AG04449 (cell line): ENCODE results near the gene ANKRD11.

ENCODE experiments used
- CTCF ChIA-PET: fragments of 350-600 bp; formaldehyde crosslinking; extraction: SDS; loops from one replicate; lab custom pipeline; 2021; ENCODE audit warnings: antibody characterized with exemption; lab: Yijun Ruan, JAX
- POLR2A ChIA-PET: fragments of 400-600, 350-600 bp; formaldehyde crosslinking; extraction: SDS; loops from one replicate; lab custom pipeline; 2020; ENCODE audit warnings: antibody characterized with exemption, inconsistent platforms; lab: Yijun Ruan, JAX
- DNase-seq: peaks from one replicate; pipeline ENCODE4 v3.0.0-alpha.2; 2010; ENCODE audit warnings: low read depth, low spot score
- H3K4me3 ChIP-seq: 2 replicates; pipeline ENCODE4 v1.5.1; 2011; ENCODE audit warnings: low read depth, mild to moderate bottlenecking, control low read depth, low read length
- TF ChIP-seq, protein P1 (sequence below): IDR thresholded peaks from one replicate; pipeline ENCODE4 v1.5.1; 2011; ENCODE audit warnings: mild to moderate bottlenecking, moderate library complexity, low read length, control low read depth, inconsistent platforms; ENCODE audit not compliant: insufficient read depth; ENCODE audit errors: missing control alignments

The ANKRD11 gene

DNA sequence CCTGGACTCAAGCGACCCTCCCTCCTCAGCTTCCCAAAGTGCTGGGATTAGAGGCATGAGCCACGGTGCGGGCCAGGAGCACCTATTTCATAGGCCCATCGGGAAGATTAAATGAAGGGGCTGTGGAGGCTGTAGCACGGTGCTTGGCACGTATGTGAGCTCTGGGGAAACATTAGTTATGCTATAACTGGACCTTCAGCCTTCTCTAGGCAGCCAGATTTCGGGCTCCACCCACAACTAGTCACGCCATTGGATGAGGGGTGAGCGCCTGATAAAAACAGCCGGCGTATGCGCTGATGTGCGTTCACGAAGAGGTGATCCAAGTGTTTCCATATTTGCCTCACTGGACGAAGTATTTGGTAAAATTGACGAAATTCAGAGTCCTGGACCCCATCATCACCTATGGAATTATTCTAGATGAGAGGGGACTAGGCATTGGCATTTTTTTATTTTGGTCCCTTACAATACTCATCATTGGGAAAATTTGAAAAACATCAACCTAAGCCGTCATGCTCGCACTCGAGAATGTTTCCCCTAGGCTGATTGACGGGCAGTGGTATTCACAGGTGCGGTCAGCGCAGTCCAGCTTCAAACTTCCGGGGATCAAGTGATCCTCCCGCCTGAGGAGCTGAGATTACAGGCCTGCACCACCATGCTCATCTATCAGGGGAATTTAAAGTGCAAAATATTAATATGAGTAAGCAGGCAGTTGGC, 1.8 kb upstream of the ANKRD11 start:
- POLR2A ChIA-PET, result no interaction called here

DNA sequence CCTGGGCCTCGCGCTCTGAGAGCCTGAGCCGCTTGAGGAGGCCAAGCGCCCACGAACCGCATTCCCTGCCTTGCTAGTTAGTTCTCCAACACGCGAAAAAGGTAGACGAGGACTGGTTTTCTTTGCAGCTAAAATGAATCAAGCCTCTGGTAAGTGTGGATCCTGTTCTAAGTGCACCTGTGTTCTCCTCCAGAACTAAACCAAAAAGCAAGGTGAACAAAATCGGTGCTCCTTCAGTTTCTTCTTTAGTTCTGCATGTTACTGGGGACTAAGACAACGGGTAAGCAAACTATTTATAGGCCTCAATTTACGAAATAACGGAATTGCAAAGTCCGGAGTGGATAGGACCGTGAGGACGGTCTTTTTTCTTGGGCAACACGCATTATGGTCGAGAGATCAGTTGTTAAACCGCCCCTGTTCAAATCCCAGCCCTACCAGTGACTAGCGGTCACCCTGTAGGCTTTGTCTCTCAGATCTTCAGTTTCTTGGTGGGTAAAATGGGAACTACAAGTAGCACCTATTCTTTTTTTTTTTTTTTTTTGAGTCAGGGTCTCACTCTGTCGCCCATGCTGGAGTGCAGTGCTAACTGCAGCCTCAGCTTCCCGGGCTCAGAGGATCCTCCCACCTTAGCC, 993 bp upstream of the ANKRD11 start:
- TF ChIP-seq, protein P1, sequence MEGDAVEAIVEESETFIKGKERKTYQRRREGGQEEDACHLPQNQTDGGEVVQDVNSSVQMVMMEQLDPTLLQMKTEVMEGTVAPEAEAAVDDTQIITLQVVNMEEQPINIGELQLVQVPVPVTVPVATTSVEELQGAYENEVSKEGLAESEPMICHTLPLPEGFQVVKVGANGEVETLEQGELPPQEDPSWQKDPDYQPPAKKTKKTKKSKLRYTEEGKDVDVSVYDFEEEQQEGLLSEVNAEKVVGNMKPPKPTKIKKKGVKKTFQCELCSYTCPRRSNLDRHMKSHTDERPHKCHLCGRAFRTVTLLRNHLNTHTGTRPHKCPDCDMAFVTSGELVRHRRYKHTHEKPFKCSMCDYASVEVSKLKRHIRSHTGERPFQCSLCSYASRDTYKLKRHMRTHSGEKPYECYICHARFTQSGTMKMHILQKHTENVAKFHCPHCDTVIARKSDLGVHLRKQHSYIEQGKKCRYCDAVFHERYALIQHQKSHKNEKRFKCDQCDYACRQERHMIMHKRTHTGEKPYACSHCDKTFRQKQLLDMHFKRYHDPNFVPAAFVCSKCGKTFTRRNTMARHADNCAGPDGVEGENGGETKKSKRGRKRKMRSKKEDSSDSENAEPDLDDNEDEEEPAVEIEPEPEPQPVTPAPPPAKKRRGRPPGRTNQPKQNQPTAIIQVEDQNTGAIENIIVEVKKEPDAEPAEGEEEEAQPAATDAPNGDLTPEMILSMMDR, result no peak
- POLR2A ChIA-PET, result interaction anchor here (0.7 kb wide), 1 partner anchor 80 kb away, joined by 3 read pairs; no protein-coding TSS in a partner anchor
- DNase-seq, result no peak
- peak overlapping the region; percentile 79 for H3K4me3 ChIP-seq
- CTCF ChIA-PET, result no interaction called here

More for the DNA sequence above, 1.8 kb upstream of the ANKRD11 start:
- CTCF ChIA-PET, result no interaction called here
- TF ChIP-seq, protein P1, result no peak
- peak overlapping the region; percentile 79 for H3K4me3 ChIP-seq
- no peak for DNase-seq

DNA sequence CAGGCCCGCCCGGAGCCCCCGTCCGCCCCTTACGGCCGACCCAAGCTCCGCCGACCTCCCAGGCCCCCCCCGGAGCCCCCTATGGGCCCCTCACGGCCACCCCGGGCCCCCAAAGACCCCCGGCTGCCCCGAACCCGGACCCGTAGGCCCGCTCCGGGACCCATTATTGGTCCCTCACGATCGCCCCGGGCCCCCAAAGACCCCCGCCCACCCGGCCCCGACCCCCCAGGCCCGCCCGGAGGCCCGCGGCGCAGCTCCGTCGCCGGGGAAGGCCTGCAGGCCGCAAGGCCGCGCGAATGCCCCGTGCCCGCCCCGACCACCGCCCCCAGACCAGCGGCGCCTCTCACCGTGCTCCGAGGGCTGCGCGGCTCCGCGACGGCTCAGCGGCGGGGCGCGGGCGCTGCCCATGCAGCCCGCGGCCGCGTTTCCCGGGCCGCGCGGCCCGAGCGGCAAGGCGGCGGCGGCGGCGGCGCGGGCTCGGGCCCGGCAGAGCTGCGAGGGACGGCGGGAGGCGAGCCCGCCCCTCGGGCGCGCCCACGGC, 393 bp downstream of the ANKRD11 start:
- DNase-seq, result no peak
- TF ChIP-seq, protein P1, result no peak
- H3K4me3 ChIP-seq, result peak overlapping the region; percentile 70
- CTCF ChIA-PET, result interaction anchor here (1.0 to 1.1 kb wide), 2 partner anchors 20 to 193 kb away, joined by 3 read pairs; no protein-coding TSS in a partner anchor
- POLR2A ChIA-PET, result interaction anchor here (1.3 kb wide), 1 partner anchor 11 kb away, joined by 3 read pairs; no protein-coding TSS in a partner anchor

GRCh38 chr16:89489040-89489897, 1.1 kb downstream of the ANKRD11 start:
- TF ChIP-seq, protein P1, result peak; percentile 16
- ChIA-PET CTCF (interaction anchor here (1.0 kb wide), 1 partner anchor 193 kb away, joined by 3 read pairs; no protein-coding TSS in a partner anchor), POLR2A (interaction anchor here (0.6 to 1.3 kb wide), 6 partner anchors 11 to 201 kb away, joined by 3 to 6 read pairs (median 3); no protein-coding TSS in a partner anchor)
- H3K4me3 ChIP-seq, result peak overlapping the region; percentile 70
- DNase-seq, result peak; percentile 87

- no peak for DNase-seq
- H3K4me3 ChIP-seq, result no peak overlapping the region
- CTCF ChIA-PET, result interaction anchor here (1.3 kb wide), 1 partner anchor 14 kb away, joined by 3 read pairs; no protein-coding TSS in a partner anchor
- TF ChIP-seq, protein P1, result no peak
- POLR2A ChIA-PET, result no interaction called here
Observed at GRCh38 chr16:89485701-89486246, 4.6 kb downstream of the ANKRD11 start.
